K562 treated with DMSO at 1 percent for 24 hours (cell line): ENCODE data around the gene FSIP1. TPM values are rescaled to one million over a fixed set of nuclear protein-coding genes. Genes with fewer than 3 reads are reported as not detected.

Experiments used
- total RNA-seq: library from RNA; unstranded; fragments of 300-600 nt; gene quantifications from 2 replicates; pipeline ENCODE4 v1.2.3, GENCODE V29; 2022; ENCODE audit warnings: low read depth; ENCODE audit not compliant: insufficient read depth

FSIP1 gene
- not detected in 2 replicates for total RNA-seq

GRCh38 chr15:39782441-39783138 lies at the start of gene FSIP1:
FSIP1 (minus strand) TSS chr15:39782841; CDS start chr15:39776524, 6,317 bp downstream.

GRCh38 chr15:39580485-39581241 lies 202.0 kb downstream of the FSIP1 start, which contains the start of gene THBS1:
THBS1 (plus strand) TSS chr15:39581079; CDS start chr15:39581858, 779 bp downstream.

Other genes starting within 250 kb of the FSIP1 start
- 0.66 TPM in 1 of 2 replicates, not detected in the other for gene THBS1, start 201.8 kb downstream of the FSIP1 start, total RNA-seq
- gene GPR176, start 137.4 kb upstream of the FSIP1 start, total RNA-seq, result 4.0 and 5.5 TPM in 2 replicates
- 32.9 and 38.9 TPM in 2 replicates for gene EIF2AK4, start 151.3 kb upstream of the FSIP1 start, total RNA-seq